Central memory CD4-positive, alpha-beta T cell (primary cell): Measurements from ENCODE around the gene PBX2.
"Not testable (repeated sequence)": the region's sequence is repeated elsewhere in the genome, so short reads cannot be mapped to it uniquely, and the experiment has no call there.

Experiments used
- DNase-seq: peaks from one replicate; pipeline ENCODE4 v3.0.0; 2022
- total RNA-seq, 3 experiments: gene quantifications; one replicate each; lab custom pipeline; 2026; lab: John Stamatoyannopoulos, UW

Gene PBX2, protein sequence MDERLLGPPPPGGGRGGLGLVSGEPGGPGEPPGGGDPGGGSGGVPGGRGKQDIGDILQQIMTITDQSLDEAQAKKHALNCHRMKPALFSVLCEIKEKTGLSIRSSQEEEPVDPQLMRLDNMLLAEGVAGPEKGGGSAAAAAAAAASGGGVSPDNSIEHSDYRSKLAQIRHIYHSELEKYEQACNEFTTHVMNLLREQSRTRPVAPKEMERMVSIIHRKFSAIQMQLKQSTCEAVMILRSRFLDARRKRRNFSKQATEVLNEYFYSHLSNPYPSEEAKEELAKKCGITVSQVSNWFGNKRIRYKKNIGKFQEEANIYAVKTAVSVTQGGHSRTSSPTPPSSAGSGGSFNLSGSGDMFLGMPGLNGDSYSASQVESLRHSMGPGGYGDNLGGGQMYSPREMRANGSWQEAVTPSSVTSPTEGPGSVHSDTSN
- 52.8 to 55.4 (median 53.8) reads per million in 3 experiments for total RNA-seq

DNA sequence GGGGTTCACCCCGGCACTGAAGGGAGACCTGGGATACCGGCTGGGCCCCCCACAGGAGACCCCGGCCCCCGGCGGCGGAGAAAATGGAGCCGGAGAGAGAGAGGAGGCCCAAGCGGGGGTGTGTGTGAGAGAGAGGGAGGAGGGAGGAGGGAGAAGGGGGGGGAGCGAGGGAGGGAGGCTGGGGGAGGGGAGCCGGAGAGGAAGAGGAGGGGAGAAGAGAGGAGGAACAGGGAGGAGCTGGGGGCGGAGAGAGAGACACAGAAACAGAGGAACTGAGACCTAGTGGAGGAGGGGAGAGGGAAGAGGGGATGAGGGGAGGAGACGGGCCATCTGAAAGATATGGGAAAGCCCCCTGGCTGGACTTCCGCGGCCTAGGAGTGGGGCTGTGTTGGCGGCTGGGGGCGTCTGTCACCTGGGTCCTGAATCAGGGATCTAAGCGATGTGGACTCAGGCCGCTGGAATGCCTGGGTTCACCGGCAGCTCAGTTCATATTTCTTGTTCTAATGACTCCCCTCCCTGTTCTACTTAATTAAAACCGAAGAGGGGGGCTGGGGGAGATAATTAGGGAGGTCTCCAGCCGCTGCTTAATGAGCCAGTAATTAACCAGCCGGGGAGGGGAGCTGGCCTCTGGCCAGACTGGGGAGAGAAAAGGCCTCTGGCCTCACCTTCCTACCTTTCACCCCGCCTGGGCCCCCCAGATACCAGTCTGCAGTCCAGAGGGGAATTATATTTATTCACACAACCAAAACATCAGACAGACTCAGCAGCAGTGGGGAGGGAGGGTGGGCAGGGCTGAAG lies at the start of gene PBX2:
Gene PBX2 (minus strand): TSS at position 149 of the 798 bp plus-strand sequence. CDS start 287 bp downstream, outside the sequence.
- DNase-seq, result peak; percentile 68

DNA sequence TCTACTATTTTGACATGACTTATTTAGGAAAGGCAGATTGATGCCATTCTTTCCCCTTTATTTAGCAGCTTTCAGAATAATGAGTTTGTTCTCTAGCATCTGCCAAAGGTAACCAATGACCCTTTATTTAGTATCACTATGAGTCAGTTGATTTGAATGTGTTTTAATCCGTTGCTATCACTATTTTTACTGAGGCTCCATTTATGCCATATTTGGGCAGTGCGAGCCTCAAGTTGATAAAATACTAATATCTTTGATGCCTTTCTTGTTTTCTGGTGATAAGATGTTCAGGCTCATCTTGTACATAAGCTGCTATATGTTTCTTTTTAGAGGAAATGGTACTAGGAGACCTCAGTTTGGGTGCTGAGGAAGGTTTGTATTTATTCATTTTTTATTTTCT lies 49.5 kb upstream of the PBX2 start:
- no peak for DNase-seq

DNA sequence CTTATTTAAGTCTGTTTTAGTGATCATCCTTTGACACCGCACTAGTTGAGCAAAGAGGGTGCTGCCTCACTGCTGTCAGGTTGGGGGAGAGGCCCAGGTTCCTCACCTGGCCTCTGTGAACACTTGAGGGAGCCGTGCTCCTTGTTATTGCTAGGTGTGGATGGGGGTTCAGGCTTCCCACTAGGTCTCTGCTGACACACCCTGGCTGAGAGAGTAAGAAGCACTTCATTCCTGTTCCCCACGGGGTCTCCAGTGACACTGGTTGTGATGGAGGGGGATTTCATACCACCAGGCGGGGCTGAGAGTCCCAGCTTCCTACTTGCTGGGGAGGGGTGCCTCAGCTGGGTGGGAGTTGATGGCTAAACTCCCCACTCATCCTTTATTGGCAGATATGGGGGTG lies 44.9 kb upstream of the PBX2 start:
- no peak for DNase-seq

DNA sequence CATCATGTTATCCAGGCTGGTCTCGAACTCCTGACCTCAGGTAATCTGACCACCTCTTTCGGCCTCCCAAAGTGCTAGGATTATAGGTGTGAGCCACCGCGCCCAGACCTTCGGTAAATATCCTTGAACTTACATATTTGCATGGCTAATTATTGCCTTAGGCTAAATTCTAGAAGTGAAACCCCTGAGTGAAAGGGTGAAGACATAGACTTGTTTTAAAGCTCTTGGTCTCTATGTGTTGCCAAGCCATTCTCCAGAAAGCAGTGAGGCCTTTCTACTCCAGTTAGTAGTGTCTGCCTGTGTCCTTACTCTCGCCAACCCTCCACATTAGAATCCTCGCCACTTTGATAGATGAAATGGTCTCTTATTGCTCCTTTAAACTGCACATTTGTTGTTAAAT lies 36.4 kb upstream of the PBX2 start:
- no peak for DNase-seq

DNA sequence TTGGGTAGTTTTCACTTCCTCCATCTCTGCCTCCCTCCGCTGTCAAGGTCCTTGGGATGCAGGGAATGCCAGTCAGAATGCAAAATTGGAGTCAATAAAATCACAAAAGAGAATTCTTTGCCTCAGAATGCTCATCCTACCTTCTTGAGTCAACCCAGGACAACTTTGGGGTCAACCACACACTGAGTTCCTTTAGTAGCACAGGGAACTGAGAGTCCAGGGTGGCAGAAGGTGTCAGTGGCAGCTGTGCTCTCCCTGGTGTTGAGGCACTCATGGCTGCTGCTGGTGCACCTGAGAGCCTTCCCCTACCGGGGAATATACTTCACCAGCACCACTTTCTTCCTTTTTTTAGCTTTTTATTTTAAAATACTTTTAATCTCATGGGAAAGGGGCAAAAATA lies 34.7 kb upstream of the PBX2 start:
- DNase-seq, result no peak

DNA sequence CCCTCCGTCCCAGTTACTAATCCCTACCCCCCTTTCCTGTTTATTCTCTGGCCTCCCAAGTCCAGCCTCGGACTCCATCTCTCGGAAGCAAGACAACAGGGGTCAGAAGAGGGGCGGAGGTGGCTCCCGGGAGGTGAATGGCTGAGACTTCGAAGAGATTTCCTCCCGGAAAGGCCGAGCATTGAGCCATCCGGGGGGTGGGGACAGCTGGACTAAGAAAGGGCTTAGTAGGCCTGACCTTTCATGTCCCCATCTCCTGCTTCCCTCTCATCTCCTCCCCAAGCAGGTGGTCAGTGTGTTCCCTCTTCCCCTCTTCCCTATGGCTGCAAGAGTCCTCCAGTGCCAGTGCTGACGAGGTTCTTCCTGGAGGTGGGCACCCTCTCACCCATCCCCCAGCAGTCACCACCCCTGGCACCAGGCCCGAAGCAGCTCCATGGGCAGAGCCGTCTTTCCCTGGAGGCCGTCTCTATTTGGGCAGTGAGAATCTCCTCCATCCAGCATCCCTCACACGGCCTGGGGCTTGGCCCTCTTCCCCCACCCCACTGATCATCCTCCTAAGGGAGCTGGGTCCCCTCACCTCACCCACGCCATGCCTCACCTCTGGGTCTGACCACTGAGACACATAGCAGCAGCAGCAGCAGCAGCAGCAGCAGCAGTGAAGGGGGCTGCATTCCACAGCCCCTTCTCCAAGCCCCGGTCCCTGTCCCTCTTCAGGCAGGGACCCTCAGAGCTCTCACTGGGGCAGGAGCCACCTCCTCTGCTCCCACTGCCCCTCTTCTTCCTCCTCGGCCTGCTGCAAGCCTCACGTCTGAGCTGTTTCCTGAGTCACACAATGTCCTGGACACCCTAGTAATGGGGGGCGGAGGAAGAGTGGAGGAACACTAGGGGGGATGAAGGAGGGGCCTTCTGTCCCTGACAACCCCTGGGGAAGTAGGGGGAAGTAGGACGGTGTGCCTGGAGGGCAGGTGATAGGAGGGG lies 33.5 kb upstream of the PBX2 start, which contains the start of gene NOTCH4:
Gene NOTCH4 (minus strand): TSS at position 810 of the 978 bp plus-strand sequence. CDS start 139 bp downstream, at position 671.
- DNase-seq, result no peak

DNA sequence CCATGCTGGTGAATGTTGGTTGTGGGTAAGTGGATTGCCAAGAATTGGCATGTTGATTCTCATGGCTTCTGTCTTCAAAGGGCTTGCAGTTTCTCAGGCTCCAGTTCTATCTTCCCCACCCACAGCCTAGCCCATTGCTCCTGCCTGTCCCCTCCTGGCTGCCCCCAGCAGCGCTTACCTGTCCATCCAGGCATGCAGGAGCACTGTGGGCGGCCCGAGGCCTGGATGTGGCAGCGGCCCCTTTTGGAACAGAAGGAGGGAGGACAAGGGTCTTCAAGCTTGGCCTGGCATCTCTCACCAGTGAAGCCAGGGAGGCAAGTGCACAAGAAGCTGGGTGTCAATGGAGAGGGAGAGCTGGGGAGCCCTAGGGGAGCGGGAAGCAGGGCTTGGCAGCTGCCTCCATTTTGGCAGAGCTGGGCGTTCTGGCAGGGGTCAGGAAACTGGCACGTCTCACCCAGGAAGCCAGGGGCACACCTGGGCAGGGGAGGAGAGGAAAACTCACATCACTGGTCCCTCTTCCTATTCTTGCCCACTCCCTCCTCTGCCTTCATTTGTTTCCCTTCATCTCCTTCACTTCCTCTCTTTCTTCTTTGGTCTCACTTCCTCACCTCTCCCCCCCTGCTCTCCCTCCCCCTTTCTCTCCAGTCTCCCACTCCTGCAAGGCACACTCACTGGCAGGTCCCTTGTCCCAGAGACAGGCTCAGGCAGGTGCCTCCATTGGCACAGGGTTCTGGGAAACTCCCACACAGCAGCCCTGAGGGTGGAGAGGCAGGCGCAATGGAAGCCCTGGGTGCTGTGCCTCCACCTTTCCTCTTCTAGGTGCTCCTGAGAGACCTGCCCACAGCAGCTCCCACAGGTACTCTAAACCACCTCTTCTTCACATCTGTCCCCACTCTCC lies 32.6 kb upstream of the PBX2 start:
- no peak for DNase-seq

DNA sequence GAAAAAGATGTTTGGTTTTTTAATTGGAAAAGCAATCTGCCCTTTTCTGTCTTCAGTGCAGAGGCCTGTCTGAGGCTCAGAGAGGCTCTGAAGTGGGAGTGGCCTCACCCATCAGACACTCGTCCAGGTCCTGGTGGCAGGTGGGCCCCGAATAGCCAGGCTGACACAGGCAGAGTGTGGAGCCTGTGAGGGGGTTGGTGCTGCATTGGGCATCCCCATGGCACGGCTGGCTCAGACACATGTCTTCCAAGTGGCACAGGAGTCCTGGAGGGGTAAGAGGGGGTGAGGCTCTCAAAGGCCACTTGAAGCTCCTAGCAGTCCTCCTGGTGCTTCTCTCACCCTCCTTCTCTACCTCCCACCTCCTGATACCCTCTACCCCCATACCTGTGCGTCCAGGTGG lies 30.0 kb upstream of the PBX2 start:
- DNase-seq, result no peak

DNA sequence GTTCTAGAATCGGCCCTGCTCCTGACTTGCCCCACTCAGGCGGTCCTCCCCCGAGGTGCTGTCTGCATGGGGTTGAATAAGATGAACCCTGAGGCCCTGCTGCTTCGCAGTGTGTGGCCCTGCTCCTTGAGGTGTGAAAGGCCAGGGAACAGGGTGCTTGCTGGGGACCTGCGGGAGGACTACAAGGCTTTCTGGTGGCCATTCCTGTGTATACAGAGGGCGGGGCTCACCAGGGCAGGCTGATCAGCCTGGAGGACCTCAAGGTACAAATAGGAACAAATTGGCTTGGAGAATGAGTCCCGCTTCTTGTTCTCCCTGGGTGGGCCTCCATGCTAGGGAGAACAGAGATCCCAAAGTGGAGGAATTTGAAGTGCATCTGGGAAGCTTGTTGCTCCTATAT lies 28.2 kb upstream of the PBX2 start:
- no peak for DNase-seq

DNA sequence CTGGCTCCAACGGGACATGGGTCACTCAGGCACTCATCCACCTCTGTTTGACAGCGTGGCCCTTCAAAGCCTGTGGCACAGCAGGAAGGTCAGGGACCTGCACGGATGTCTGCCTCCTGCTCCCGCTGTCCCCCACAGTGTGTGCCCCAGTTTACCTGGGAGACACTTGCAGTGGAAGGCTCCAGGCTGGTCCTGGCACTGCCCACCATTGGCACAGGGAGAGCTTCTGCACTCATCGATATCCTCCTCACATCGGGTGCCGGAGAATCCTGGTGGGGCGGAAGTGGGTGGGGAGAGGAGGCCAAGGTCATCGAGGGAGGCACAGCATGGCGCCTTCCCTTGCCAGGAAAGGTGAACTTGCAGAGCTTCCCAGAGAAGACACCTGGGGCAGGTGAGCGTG lies 27.0 kb upstream of the PBX2 start:
- no peak for DNase-seq

DNA sequence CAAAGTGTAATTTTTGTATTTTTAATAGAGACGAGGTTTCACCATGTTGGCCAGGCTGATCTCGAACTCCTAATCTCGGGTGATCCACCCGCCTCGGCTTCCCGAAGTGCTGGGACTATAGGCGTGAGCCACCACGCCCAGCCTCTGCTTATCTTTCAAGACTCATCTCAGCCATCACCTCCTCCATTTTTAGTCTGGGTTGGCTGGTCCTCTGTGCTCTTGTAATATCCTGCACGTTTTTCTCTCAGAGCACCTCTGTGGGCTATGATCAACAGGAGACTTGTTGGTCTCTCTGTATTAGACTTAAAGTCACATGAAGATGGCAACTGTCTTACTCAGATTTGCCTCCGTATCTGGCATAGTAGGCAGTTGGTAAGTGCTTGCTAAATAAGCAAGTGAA lies 26.3 kb upstream of the PBX2 start:
- DNase-seq, result no peak

DNA sequence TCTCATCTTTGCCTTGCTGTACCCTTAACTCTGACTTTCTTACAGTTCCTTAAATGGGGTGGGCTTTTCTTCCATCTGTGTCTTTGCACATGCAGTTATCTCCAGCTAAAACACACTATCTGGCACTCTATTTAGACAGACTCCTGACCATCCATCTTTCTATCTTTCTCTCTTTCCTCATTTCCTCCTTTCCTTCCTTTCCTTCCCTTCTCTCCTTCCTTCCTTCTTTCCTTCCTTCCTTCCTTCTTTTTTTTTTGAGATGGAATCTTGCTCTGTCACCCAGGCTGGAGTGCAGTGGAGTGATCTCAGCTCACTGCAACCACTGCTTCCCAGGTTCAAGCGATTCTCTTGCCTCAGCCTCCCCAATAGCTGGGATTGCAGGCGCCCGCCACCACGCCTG lies 25.6 kb upstream of the PBX2 start:
- no peak for DNase-seq

DNA sequence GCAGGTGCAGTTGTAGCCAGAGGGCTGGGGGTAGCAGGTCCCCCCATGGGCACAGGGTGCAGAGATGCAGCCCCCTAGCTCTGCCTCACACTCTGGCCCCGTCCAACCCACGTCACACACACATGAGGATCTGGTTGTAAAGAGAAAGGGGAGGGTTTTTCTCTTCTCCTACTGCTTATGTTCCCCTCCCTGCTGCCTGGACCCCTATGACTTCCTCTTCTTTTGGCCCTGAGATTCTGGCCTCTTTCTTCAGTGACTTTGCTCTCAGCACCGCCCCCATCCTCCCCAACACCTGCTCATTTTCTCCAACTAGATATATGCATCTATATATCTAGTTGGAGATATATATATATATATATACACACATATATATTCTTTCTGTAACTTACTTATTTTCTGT lies 24.1 kb upstream of the PBX2 start:
- no peak for DNase-seq

DNA sequence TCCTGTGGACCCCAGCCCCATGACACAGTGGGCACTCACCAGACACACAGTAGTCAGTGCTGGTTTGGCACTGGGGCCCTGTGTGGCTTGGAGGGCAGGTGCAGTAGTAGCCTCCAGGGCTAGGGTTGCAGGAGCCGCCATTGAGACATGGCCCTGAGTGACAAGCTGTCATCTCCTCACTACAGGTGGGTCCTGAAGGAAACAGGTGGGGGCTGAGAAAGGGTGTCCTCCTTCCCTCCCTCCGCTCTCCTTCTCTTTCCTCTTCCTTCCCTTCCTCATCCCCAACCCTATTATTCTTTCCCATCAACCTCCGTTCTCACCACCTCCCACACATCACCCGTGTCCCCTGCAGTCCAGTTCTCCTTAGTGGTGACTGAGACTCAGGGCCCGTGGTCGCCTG lies 23.6 kb upstream of the PBX2 start:
- no peak for DNase-seq

DNA sequence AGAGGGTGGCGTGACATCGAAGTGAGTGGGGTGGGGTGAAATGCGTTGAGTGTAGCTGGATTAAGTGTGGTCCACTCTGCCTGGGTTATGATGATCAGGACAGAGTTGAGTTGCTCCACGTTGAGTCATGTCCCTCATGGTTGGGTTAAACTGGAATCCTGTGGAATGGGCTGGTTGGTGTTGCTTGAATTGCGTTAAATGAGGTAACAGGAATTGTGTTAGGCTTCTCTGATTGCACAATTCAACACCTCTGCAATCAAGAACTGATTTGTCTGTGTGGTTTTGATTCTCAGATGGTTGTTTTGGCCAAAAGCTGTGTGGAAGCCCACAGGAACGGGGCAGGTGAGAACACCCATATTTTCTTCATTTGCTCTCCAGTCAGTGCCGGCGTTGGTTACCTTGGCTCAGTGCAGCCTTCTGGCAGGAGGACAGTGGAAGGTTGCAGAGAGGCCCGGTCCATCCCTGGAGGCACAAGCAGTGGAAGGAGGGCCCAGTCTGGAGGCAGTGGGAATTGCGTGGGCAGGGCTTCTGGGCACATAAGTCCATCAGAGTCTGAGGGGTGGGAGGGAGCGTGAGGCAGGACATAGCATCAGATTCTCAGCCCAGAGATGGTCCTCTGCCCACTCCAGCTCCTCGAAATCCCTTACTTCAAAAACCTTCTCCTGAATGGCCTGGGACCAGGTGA lies 22.2 kb upstream of the PBX2 start:
- DNase-seq, result no peak

DNA sequence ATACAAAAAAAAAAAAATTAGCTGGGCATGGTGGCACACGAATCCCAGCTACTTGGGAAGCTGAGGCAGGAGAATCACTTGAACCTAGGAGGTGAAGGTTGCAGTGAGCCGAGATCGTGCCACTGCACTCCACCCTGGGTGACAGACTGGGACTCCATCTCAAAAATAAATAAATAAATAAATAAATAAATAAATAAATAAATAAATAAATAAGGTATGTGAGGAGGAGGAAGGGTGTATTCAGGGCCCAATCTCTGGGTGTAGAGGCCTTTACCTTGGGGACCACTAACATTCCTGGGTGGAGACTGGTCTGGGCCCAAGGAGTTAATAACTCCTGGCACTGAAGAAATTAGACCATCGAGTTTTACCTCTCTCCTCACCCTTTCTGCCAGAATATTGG lies 21.4 kb upstream of the PBX2 start:
- not testable (repeated sequence) for DNase-seq

DNA sequence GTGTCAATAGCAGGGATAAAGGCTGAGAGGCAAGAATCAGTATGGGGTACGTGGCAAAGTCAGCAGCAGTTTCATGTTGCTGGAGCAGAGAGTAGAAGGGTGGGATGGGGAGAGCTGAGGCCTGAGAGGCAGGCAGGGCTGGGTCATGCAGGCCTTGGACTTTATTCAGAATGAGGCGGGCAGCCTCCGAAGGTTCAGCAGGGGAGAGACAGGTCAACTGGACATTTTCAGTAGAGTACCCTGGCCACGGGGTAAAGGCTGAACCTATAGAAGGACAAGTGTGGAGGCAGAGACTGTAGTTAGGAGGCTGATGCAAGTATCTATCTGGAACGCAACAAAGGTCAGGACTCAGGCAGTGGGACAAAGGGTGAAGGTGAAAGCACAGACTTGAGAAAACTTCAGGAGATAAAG lies 20.2 kb upstream of the PBX2 start:
- DNase-seq, result no peak

DNA sequence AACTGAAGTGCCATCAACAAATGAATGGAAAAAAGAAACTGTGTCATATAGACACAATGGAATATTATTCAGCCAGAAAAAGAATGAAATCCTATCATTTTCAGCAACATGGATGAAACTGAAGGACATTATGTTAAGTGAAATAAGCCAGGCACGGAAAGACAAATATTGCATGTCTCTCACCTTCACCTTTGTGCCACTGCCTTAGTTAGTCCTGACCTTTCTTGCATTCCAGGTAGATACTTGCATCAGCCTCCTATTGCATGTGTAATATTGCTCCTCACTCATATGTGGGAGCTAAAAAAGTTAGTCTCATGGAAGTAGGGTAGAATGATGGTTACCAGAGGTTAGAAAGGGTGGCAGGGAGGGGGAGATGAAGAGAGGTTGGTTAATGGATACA lies 19.0 kb upstream of the PBX2 start:
- no peak for DNase-seq

DNA sequence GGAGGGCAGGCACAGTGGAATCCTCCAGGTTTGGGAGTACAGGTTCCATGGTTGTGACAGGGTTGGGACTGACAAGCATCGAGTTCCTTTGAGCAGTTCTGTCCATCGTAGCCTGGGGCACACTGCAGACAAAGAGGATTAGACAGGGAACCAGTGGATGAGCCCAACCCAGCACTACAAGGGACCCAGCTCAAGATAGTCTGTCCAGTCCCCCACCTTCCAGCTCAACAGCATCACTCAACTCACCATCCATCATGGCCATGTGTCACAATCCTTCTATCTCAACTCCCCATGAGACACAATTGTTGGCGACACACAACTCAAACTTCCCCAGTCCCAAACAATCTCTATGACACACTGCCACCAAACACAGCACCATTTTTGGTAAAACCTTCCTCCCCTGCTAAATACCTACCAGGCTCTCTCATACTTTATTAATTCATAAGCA lies 14.3 kb upstream of the PBX2 start:
- no peak for DNase-seq

DNA sequence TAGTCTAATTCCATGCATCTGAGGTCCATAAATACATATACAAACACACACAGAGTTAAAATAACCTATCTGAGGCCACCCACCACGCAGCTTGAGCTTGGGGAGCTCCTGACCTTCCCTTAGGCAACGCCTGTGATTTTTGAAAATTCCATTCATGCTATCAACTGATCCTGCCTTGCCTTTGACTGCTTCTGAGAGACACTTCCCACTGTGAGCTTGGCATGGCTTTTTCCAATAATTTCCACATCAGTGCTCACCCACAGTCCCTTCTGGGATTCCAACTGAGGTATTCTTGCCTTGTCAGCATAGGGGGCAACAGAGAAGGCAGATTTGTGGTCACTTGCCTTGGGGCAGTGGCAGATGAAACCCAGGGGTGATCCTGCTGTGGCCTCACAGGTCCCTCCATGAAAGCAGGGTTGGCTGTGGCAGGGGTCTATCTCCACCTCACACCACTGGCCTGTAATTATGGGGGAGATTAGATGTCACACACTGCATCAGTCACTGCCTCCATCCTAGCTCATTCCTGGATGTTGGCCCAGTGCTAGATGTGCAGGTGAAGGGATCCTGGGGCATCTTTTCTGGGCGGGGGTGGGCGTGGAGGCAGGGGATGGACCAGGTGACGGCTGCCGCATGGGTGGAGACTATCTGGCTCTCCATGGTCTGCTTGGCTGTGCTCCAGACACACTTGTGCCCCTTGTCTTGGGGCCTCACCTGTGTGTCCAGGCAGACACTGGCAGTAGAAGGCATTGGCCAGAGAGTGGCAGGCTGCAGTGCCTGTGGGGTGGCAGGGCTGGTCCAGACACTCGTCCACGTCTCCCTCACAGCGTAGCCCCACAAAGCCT lies 13.6 kb upstream of the PBX2 start:
- no peak for DNase-seq
